SK-N-SH (cell line): ENCODE measurements around the gene BBS9. TPM values are rescaled to one million over a fixed set of nuclear protein-coding genes. Genes with fewer than 3 reads are reported as not detected.

Experiments
- CTCF ChIA-PET: fragments of 300-600, 350-600 bp; formaldehyde crosslinking; extraction: SDS; loops from one replicate; lab custom pipeline; 2021; lab: Yijun Ruan, JAX
- POLR2A ChIA-PET: fragments of 350-600 bp; sonication (Branson Sonifier 250); formaldehyde crosslinking; extraction: SDS; loops from one replicate; lab custom pipeline; 2020; ENCODE audit warnings: antibody characterized with exemption, inconsistent platforms; lab: Yijun Ruan, JAX
- DNase-seq: peaks from one replicate; pipeline ENCODE4 v3.0.0; 2012
- H2AFZ ChIP-seq: fragments of 200-600 bp; sonication (generic); 2 replicates; pipeline ENCODE4 v1.8.1; 2016; ENCODE audit warnings: antibody characterized with exemption, mild to moderate bottlenecking, low read depth
- H3F3A ChIP-seq: fragments of 200-600 bp; sonication (generic); replicated peaks from 2 replicates; pipeline ENCODE3; 2016; ENCODE audit warnings: antibody characterized with exemption, mild to moderate bottlenecking; ENCODE audit not compliant: insufficient read depth
- H3K27ac ChIP-seq, 2 experiments: fragments of 200-500 bp in 1 of 2; fragments of 200-600 bp in 1 of 2; sonication (Bioruptor generic) in 1 of 2; sonication (generic), shearing (Covaris generic) in 1 of 2; 2 replicates each; pipeline versions ENCODE4 v1.5.1 to v1.6.1; 2014 to 2016; ENCODE audit warnings: low read depth in 2 of 2, inconsistent platforms in 1 of 2, low read length in 1 of 2, mild to moderate bottlenecking in 1 of 2, mixed read lengths in 1 of 2
- H3K27me3 ChIP-seq: fragments of 200-600 bp; sonication (generic), shearing (Covaris generic); 2 replicates; pipeline ENCODE4 v1.6.1; 2016; ENCODE audit warnings: mixed run types; ENCODE audit not compliant: insufficient read depth
- H3K36me3 ChIP-seq, 2 experiments: fragments of 200-500 bp in 1 of 2; fragments of 200-600 bp in 1 of 2; sonication (Bioruptor generic) in 1 of 2; sonication (generic) in 1 of 2; replicated peaks in 1 of 2; 2 replicates each; pipeline versions ENCODE3 to v1.5.1; 2014 to 2016; ENCODE audit warnings: low read length in 1 of 2, mild to moderate bottlenecking in 1 of 2; ENCODE audit not compliant: insufficient read depth in 2 of 2, control insufficient read depth in 1 of 2
- H3K4me1 ChIP-seq, 2 experiments: fragments of 200-500 bp in 1 of 2; fragments of 200-600 bp in 1 of 2; sonication (Bioruptor generic) in 1 of 2; sonication (generic), shearing (Covaris generic) in 1 of 2; 2 replicates each; pipeline versions ENCODE4 v1.5.1 to v1.6.1; 2014 to 2016; ENCODE audit warnings: low read depth in 1 of 2, low read length in 1 of 2, mixed run types in 1 of 2; ENCODE audit not compliant: insufficient read depth in 2 of 2, control insufficient read depth in 1 of 2
- H3K4me2 ChIP-seq: fragments of 200-600 bp; sonication (generic), shearing (Covaris generic); 2 replicates; pipeline ENCODE4 v1.6.1; 2017; ENCODE audit warnings: mixed run types
- H3K4me3 ChIP-seq, 2 experiments: fragments of 200-500 bp in 1 of 2; fragments of 200-600 bp in 1 of 2; sonication (Bioruptor generic) in 1 of 2; sonication (generic), shearing (Covaris generic) in 1 of 2; 2 replicates each; pipeline versions ENCODE4 v1.5.1 to v1.8.1; 2014 to 2016; ENCODE audit warnings: low read depth in 2 of 2, inconsistent platforms in 1 of 2, low read length in 1 of 2, mild to moderate bottlenecking in 1 of 2, mixed read lengths in 1 of 2, moderate library complexity in 1 of 2
- H3K79me2 ChIP-seq: fragments of 200-600 bp; sonication (generic); 2 replicates; pipeline ENCODE4 v1.8.1; 2017; ENCODE audit warnings: mild to moderate bottlenecking; ENCODE audit not compliant: insufficient read depth
- H3K9ac ChIP-seq: fragments of 200-600 bp; sonication (generic); 2 replicates; pipeline ENCODE4 v1.6.1; 2017; ENCODE audit warnings: mixed run types
- H3K9me2 ChIP-seq: fragments of 200-600 bp; sonication (generic); 2 replicates; pipeline ENCODE4 v1.6.1; 2017; ENCODE audit warnings: mixed run types
- H3K9me3 ChIP-seq: fragments of 200-600 bp; sonication (generic); 2 replicates; pipeline ENCODE4 v1.6.1; 2017; ENCODE audit warnings: mixed run types, mild to moderate bottlenecking, moderate library complexity
- H4K20me1 ChIP-seq: fragments of 200-600 bp; sonication (generic); 2 replicates; pipeline ENCODE4 v1.6.1; 2017; ENCODE audit warnings: mild to moderate bottlenecking, mixed run types; ENCODE audit not compliant: insufficient read depth
- CHD2 ChIP-seq: fragments of 150-350 bp; IDR thresholded peaks from 2 replicates; pipeline ENCODE4 v1.6.1; 2018; ENCODE audit warnings: low read length; ENCODE audit not compliant: partially characterized antibody
- EP300 ChIP-seq, 2 experiments: IDR thresholded peaks; 2 replicates each; pipeline versions ENCODE4 v1.4.0 to v1.6.1; 2012; ENCODE audit warnings: borderline replicate concordance in 1 of 2, low read depth in 1 of 2, low read length in 1 of 2
- EZH2phosphoT487 ChIP-seq: fragments of 200-600 bp; sonication (generic); IDR thresholded peaks from 2 replicates; pipeline ENCODE4 v1.6.1; 2017; ENCODE audit warnings: low read depth, mixed run types, mild to moderate bottlenecking, antibody characterized with exemption, moderate library complexity, borderline replicate concordance
- FOSL2 ChIP-seq: IDR thresholded peaks from 2 replicates; pipeline ENCODE4 v1.4.0; 2012; ENCODE audit warnings: low read depth, mild to moderate bottlenecking, moderate library complexity, borderline replicate concordance
- FOXJ3 ChIP-seq: sonication (generic); formaldehyde crosslinking; IDR thresholded peaks from 2 replicates; pipeline ENCODE4 v1.5.1; 2020; ENCODE audit warnings: mild to moderate bottlenecking, missing genetic modification reagents
- FOXM1 ChIP-seq: IDR thresholded peaks from 2 replicates; pipeline ENCODE4 v1.4.0; 2012; ENCODE audit warnings: low read depth, mild to moderate bottlenecking
- GABPA ChIP-seq: IDR thresholded peaks from 2 replicates; pipeline ENCODE4 v1.4.0; 2012; ENCODE audit warnings: low read depth, mild to moderate bottlenecking
- GATA2 ChIP-seq: sonication (generic); formaldehyde crosslinking; IDR thresholded peaks from 2 replicates; pipeline ENCODE4 v1.5.0; 2020; ENCODE audit warnings: mild to moderate bottlenecking, missing genetic modification reagents
- MXI1 ChIP-seq: IDR thresholded peaks from 2 replicates; pipeline ENCODE4 v1.6.1; 2012; ENCODE audit warnings: mild to moderate bottlenecking, low read depth, low read length, improper control_type of control experiment
- RAD21 ChIP-seq: IDR thresholded peaks from 2 replicates; pipeline ENCODE4 v1.6.1; 2012; ENCODE audit warnings: mild to moderate bottlenecking, low read length
- RCOR1 ChIP-seq: fragments of 150-350 bp; IDR thresholded peaks from 2 replicates; pipeline ENCODE4 v1.6.1; 2017; ENCODE audit warnings: antibody characterized with exemption, low read length
- RFX5 ChIP-seq: IDR thresholded peaks from 2 replicates; pipeline ENCODE4 v1.6.1; 2012; ENCODE audit warnings: mild to moderate bottlenecking, improper control_type of control experiment, low read length
- USF2 ChIP-seq: fragments of 150-350 bp; IDR thresholded peaks from 2 replicates; pipeline ENCODE4 v1.6.1; 2017; ENCODE audit warnings: antibody characterized with exemption, low read length, low read depth, borderline replicate concordance
- WGBS: methylation state at CpG from one replicate; pipeline ENCODE4 v1.1.6; 2017; ENCODE audit warnings: low lambda C conversion rate; 5-methylcytosine and 5-hydroxymethylcytosine counted together
- polyA plus RNA-seq, 3 experiments: library from polyadenylated mRNA; depleted of rRNA; stranded (reverse); fragments of >200 nt; gene quantifications; 2 replicates each; pipeline ENCODE4 v1.2.3, GENCODE V29; 2012
- TF ChIP-seq, protein P1 (sequence below): IDR thresholded peaks from 2 replicates; pipeline ENCODE4 v1.4.0; 2012; ENCODE audit warnings: low read depth, borderline replicate concordance
- TF ChIP-seq, protein P2 (sequence below): fragments of 200-600 bp; sonication (generic); IDR thresholded peaks from 2 replicates; pipeline ENCODE4 v1.6.1; 2017; ENCODE audit warnings: antibody characterized with exemption, mild to moderate bottlenecking, moderate library complexity

BBS9 gene
- polyA plus RNA-seq, 1 of the 3 experiments (the other 2 are of a cell fraction), result 7.5 TPM

GRCh38 chr7:33143996-33144718 lies 14.8 kb downstream of the BBS9 start:
- H3K27ac ChIP-seq, result no peak overlapping the region
- TF ChIP-seq RCOR1 (no peak), MXI1 (no peak), RAD21 (no peak), EP300 (IDR thresholded peaks at IDR 0.05; ENCODE audit: borderline replicate concordance in 1 of 2, low read depth in 1 of 2, low read length in 1 of 2) (no peak), RFX5 (no peak)
- TF ChIP-seq, protein P1, sequence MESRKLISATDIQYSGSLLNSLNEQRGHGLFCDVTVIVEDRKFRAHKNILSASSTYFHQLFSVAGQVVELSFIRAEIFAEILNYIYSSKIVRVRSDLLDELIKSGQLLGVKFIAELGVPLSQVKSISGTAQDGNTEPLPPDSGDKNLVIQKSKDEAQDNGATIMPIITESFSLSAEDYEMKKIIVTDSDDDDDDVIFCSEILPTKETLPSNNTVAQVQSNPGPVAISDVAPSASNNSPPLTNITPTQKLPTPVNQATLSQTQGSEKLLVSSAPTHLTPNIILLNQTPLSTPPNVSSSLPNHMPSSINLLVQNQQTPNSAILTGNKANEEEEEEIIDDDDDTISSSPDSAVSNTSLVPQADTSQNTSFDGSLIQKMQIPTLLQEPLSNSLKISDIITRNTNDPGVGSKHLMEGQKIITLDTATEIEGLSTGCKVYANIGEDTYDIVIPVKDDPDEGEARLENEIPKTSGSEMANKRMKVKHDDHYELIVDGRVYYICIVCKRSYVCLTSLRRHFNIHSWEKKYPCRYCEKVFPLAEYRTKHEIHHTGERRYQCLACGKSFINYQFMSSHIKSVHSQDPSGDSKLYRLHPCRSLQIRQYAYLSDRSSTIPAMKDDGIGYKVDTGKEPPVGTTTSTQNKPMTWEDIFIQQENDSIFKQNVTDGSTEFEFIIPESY, result no peak
- TF ChIP-seq, all 33 proteins: peak for 0
- CTCF ChIA-PET, result no interaction called here
- Histone ChIP-seq H3K79me2 (no peaks in the 10 kb centered on the region), H3K9me3 (no peaks in the 10 kb centered on the region), H3K9ac (no peak overlapping the region), H4K20me1 (no peaks in the 10 kb centered on the region), H3F3A (no peaks in the 10 kb centered on the region), H3K4me2 (no peak overlapping the region), H3K4me1 (no peaks in the 10 kb centered on the region), H3K9me2 (no peaks in the 10 kb centered on the region), H3K36me3 (no peaks in the 10 kb centered on the region), H3K27me3 (no peaks in the 10 kb centered on the region), H2AFZ (no peak overlapping the region), H3K4me3 (no peak overlapping the region)
- no peak for DNase-seq
- 36% methylated on average over 4 of the region's 4 CpGs for WGBS
- POLR2A ChIA-PET, result no interaction called here

GRCh38 chr7:33145156-33145555 lies 15.8 kb downstream of the BBS9 start:
- DNase-seq, result no peak
- Histone ChIP-seq H3K9me3 (no peaks in the 10 kb centered on the region), H4K20me1 (no peaks in the 10 kb centered on the region), H2AFZ (no peak overlapping the region), H3K36me3 (no peaks in the 10 kb centered on the region), H3K27ac (no peak overlapping the region), H3K4me3 (no peak overlapping the region), H3K9me2 (no peaks in the 10 kb centered on the region), H3F3A (no peaks in the 10 kb centered on the region), H3K79me2 (no peaks in the 10 kb centered on the region), H3K27me3 (no peaks in the 10 kb centered on the region), H3K9ac (no peak overlapping the region), H3K4me2 (no peak overlapping the region), H3K4me1 (no peaks in the 10 kb centered on the region)
- TF ChIP-seq FOXJ3 (CRISPR knock-in tag), result no peak
- TF ChIP-seq FOSL2, result no peak
- no peak for TF ChIP-seq EP300 (IDR thresholded peaks at IDR 0.05; ENCODE audit: borderline replicate concordance in 1 of 2, low read depth in 1 of 2, low read length in 1 of 2)
- POLR2A ChIA-PET, result no interaction called here
- CTCF ChIA-PET, result no interaction called here
- WGBS, result 79% methylated on average over 5 of the region's 5 CpGs

DNA sequence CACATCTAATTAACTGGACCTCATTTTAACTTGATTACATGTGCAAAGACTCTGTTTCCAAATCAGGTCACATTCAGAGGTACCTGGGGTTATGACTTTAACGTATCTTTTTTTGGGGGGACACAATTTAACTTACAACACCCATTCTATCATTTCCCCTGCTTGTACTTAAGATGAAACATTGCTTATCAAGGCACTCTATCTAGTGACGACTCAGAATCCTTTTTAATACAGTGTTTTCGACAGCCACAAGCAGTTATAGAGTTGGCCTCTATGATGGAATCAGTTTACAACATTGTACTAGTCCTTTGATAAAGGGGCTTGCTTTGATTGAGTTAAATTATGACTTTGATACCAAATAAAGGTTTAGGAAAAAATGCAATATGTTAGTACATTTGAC lies 22.7 kb downstream of the BBS9 start:
- H3K9me3 ChIP-seq, result no peaks in the 10 kb centered on the region
- H3K9ac ChIP-seq, result no peak overlapping the region
- H4K20me1 ChIP-seq, result no peaks in the 10 kb centered on the region
- ChIA-PET POLR2A (no interaction called here), CTCF (interaction anchor here (1.2 kb wide), 1 partner anchor 43 kb away, joined by 3 read pairs; the partner anchor contains the start of gene RP9)
- peak; percentile 62; the same call in 1 of the 2 replicates for TF ChIP-seq GATA2
- TF ChIP-seq CHD2, result no peak
- no peak for TF ChIP-seq USF2
- no peak for TF ChIP-seq FOXM1
- TF ChIP-seq GABPA, result no peak
- TF ChIP-seq EZH2phosphoT487, result no peak
- TF ChIP-seq RCOR1, result no peak
- TF ChIP-seq, protein P2, sequence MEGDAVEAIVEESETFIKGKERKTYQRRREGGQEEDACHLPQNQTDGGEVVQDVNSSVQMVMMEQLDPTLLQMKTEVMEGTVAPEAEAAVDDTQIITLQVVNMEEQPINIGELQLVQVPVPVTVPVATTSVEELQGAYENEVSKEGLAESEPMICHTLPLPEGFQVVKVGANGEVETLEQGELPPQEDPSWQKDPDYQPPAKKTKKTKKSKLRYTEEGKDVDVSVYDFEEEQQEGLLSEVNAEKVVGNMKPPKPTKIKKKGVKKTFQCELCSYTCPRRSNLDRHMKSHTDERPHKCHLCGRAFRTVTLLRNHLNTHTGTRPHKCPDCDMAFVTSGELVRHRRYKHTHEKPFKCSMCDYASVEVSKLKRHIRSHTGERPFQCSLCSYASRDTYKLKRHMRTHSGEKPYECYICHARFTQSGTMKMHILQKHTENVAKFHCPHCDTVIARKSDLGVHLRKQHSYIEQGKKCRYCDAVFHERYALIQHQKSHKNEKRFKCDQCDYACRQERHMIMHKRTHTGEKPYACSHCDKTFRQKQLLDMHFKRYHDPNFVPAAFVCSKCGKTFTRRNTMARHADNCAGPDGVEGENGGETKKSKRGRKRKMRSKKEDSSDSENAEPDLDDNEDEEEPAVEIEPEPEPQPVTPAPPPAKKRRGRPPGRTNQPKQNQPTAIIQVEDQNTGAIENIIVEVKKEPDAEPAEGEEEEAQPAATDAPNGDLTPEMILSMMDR, result no peak
- H3K27ac ChIP-seq, result no peak overlapping the region
- no peaks in the 10 kb centered on the region for H3F3A ChIP-seq
- peak; percentile 36 for DNase-seq
- H3K9me2 ChIP-seq, result no peaks in the 10 kb centered on the region
- 17% methylated on average over 3 of the region's 3 CpGs for WGBS
- H3K79me2 ChIP-seq, result no peaks in the 10 kb centered on the region
- peaks cover 3 to 4% of the 10 kb centered on the region in 2 experiments for H3K36me3 ChIP-seq
- no peak overlapping the region for H2AFZ ChIP-seq
- H3K4me3 ChIP-seq, result no peak overlapping the region
- no peak overlapping the region for H3K4me2 ChIP-seq
- H3K4me1 ChIP-seq, result peaks cover 2 to 5% of the 10 kb centered on the region in 2 experiments; a peak in 3 of 4 replicates
- H3K27me3 ChIP-seq, result no peaks in the 10 kb centered on the region
